Measurements from ENCODE around the gene UTS2R.
A peak's percentile ranks its signal among the peaks of the same experiment; 100 is the strongest.

Gene UTS2R

DNA sequence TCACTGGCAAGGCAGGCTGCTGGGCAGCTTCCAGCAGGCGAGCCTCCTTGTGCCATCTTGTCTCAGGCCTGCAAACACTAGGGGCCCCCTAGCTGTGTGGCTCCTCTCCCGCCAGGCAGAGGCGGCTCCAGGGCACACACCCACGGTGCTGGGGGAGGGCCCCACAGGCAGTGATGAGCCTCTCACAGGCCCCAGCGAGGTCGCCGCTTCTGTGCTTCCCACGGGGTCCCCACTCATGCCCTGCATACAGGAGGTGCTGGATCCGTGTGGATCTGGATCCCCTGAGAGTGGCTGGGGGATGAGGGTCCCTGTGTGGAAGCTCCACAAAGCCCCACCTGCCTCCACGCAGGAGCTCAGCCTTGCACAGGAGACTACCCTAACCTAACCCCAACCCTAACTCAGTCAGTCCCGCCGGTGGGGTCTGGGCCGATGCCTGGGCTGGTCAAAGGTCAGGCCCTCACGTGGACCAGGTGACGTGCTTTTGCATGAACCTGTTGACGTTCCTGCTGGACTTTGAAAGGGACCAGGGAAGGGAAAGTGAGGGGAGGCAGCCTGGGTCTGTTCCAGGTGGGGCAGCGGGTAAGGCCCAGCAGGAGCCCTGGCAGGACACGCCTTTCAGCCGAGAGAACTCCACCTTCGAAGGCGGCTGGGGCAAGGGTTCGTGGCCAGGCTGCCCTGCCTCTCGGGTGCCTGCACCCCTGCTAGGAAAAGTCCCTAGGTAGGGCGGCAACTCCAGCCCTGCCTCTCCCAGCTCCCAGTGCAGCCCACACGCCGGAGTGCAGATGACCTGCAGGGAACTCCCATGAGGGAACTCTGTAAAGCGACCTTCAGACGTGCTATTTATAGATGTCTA lies 43.2 kb upstream of the UTS2R start:
- peaks cover 58 to 67% of the 10 kb centered on the region in 2 donors for H3K4me1 ChIP-seq (ENCODE audit: control insufficient read depth in 1 of 2, insufficient read depth in 2 of 2, low read length in 2 of 2)
- H3K36me3 ChIP-seq (ENCODE audit: control insufficient read depth in 1 of 2, insufficient read depth in 2 of 2, low read length in 2 of 2) = no peaks in the 10 kb centered on the region
- H3K9ac ChIP-seq (ENCODE audit: low read depth in 1 of 2, low read length in 2 of 2) = peak overlapping the region; percentile 54 to 57
- H3K4me3 ChIP-seq (ENCODE audit: low read depth in 1 of 2, low read length in 2 of 2) = peak overlapping the region in 1 of 2 donors; percentile 1
- peaks cover 14 to 19% of the 10 kb centered on the region in 2 donors for H3K27me3 ChIP-seq (ENCODE audit: control insufficient read depth in 1 of 2, insufficient read depth in 2 of 2, low read length in 2 of 2)
- H3K27ac ChIP-seq (ENCODE audit: low read depth, low read length) = peak overlapping the region; percentile 83
- H3K9me3 ChIP-seq (ENCODE audit: control insufficient read depth in 1 of 2, low read length in 2 of 2) = no peaks in the 10 kb centered on the region

DNA sequence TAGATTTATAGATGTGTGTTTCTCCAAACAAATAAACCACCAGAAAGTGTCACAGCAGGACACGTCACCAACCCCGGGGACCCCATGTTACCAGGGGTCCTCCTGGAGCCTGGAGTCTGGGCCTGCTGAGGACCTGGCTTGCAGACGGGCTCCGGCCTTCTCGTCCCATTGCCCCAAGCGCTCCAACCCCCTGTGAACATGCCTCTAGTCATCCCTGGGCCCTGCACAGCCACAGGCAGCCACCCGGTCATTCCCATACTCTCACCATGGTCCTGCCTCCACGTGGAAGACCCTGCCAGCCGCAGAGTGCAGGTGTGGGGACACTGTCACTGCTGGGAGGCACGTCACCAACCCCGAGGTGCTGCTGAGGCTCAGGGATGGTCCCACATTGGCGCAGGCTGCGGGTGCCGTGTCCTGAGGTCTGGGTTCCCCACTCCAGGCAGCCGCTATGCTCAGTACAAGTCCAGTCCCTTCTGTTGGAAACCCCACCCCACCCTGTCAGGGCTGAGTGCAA lies 42.5 kb upstream of the UTS2R start:
- Histone ChIP-seq H3K9me3 (ENCODE audit: control insufficient read depth in 1 of 2, low read length in 2 of 2) (no peaks in the 10 kb centered on the region), H3K27ac (ENCODE audit: low read depth, low read length) (peak overlapping the region; percentile 83), H3K36me3 (ENCODE audit: control insufficient read depth in 1 of 2, insufficient read depth in 2 of 2, low read length in 2 of 2) (no peaks in the 10 kb centered on the region), H3K4me1 (ENCODE audit: control insufficient read depth in 1 of 2, insufficient read depth in 2 of 2, low read length in 2 of 2) (peaks cover 58 to 67% of the 10 kb centered on the region in 2 donors), H3K4me3 (ENCODE audit: low read depth in 1 of 2, low read length in 2 of 2) (no peak overlapping the region), H3K27me3 (ENCODE audit: control insufficient read depth in 1 of 2, insufficient read depth in 2 of 2, low read length in 2 of 2) (peaks cover 14 to 19% of the 10 kb centered on the region in 2 donors), H3K9ac (ENCODE audit: low read depth in 1 of 2, low read length in 2 of 2) (peak overlapping the region; percentile 57 to 58)

DNA sequence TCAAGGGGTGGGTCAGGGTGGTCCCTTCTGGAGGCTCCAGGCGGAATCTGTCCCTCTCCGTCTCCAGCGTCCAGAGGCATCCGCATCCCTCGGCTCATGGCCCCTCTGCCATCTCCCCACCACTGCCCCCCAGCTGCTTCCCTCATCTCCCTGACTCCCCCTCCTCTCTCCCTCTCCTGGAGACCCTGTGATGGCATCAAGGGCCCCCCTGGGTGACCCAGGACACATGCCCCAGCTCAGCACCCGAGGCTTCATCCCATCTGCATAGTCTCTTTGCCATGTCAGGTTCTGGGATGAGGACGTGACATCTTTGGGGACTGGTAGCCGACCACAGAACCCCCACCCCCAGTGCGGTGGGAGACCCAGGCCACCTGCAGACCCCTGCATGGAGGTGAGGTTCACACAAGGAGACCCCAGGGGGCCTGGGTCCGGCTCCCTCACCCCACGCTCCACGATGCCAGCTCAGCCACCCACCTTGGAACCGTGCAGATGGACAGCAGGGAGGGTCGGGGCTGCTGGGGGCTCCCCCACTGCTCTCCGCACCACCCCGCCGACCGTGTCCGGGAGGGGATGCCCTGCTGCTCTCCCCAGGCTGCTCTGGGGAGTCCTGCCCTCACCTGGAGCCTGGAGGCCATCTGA lies 41.8 kb upstream of the UTS2R start:
- H3K27ac ChIP-seq (ENCODE audit: low read depth, low read length) = no peak overlapping the region
- no peaks in the 10 kb centered on the region for H3K9me3 ChIP-seq (ENCODE audit: control insufficient read depth in 1 of 2, low read length in 2 of 2)
- peak overlapping the region; percentile 10 to 43 for H3K4me3 ChIP-seq (ENCODE audit: low read depth in 1 of 2, low read length in 2 of 2)
- H3K27me3 ChIP-seq (ENCODE audit: control insufficient read depth in 1 of 2, insufficient read depth in 2 of 2, low read length in 2 of 2) = peaks cover 14 to 19% of the 10 kb centered on the region in 2 donors
- H3K4me1 ChIP-seq (ENCODE audit: control insufficient read depth in 1 of 2, insufficient read depth in 2 of 2, low read length in 2 of 2) = peaks cover 61 to 72% of the 10 kb centered on the region in 2 donors
- peak overlapping the region; percentile 32 to 57 for H3K9ac ChIP-seq (ENCODE audit: low read depth in 1 of 2, low read length in 2 of 2)
- no peaks in the 10 kb centered on the region for H3K36me3 ChIP-seq (ENCODE audit: control insufficient read depth in 1 of 2, insufficient read depth in 2 of 2, low read length in 2 of 2)

- H3K9me3 ChIP-seq (ENCODE audit: control insufficient read depth in 1 of 2, low read length in 2 of 2) = no peaks in the 10 kb centered on the region
- H3K9ac ChIP-seq (ENCODE audit: low read depth in 1 of 2, low read length in 2 of 2) = peak overlapping the region; percentile 32 to 57
- peak overlapping the region; percentile 10 to 43 for H3K4me3 ChIP-seq (ENCODE audit: low read depth in 1 of 2, low read length in 2 of 2)
- H3K4me1 ChIP-seq (ENCODE audit: control insufficient read depth in 1 of 2, insufficient read depth in 2 of 2, low read length in 2 of 2) = peaks cover 54 to 72% of the 10 kb centered on the region in 2 donors
- no peaks in the 10 kb centered on the region for H3K36me3 ChIP-seq (ENCODE audit: control insufficient read depth in 1 of 2, insufficient read depth in 2 of 2, low read length in 2 of 2)
- peaks cover 14 to 19% of the 10 kb centered on the region in 2 donors for H3K27me3 ChIP-seq (ENCODE audit: control insufficient read depth in 1 of 2, insufficient read depth in 2 of 2, low read length in 2 of 2)
- H3K27ac ChIP-seq (ENCODE audit: low read depth, low read length) = no peak overlapping the region
Measured at GRCh38 chr17:82330322-82331239, 41.0 kb upstream of the UTS2R start.

GRCh38 chr17:82331345-82331939 lies 40.1 kb upstream of the UTS2R start:
- Histone ChIP-seq H3K27ac (ENCODE audit: low read depth, low read length) (no peak overlapping the region), H3K4me1 (ENCODE audit: control insufficient read depth in 1 of 2, insufficient read depth in 2 of 2, low read length in 2 of 2) (peaks cover 52 to 71% of the 10 kb centered on the region in 2 donors), H3K9ac (ENCODE audit: low read depth in 1 of 2, low read length in 2 of 2) (peak overlapping the region; percentile 2 to 57), H3K9me3 (ENCODE audit: control insufficient read depth in 1 of 2, low read length in 2 of 2) (no peaks in the 10 kb centered on the region), H3K27me3 (ENCODE audit: control insufficient read depth in 1 of 2, insufficient read depth in 2 of 2, low read length in 2 of 2) (peaks cover 14 to 19% of the 10 kb centered on the region in 2 donors), H3K4me3 (ENCODE audit: low read depth in 1 of 2, low read length in 2 of 2) (peak overlapping the region; percentile 15 to 79), H3K36me3 (ENCODE audit: control insufficient read depth in 1 of 2, insufficient read depth in 2 of 2, low read length in 2 of 2) (no peaks in the 10 kb centered on the region)

- Histone ChIP-seq H3K27me3 (ENCODE audit: control insufficient read depth in 1 of 2, insufficient read depth in 2 of 2, low read length in 2 of 2) (peaks cover 14 to 19% of the 10 kb centered on the region in 2 donors), H3K27ac (ENCODE audit: low read depth, low read length) (peak overlapping the region; percentile 63), H3K4me3 (ENCODE audit: low read depth in 1 of 2, low read length in 2 of 2) (peak overlapping the region; percentile 79), H3K4me1 (ENCODE audit: control insufficient read depth in 1 of 2, insufficient read depth in 2 of 2, low read length in 2 of 2) (peaks cover 48 to 71% of the 10 kb centered on the region in 2 donors), H3K9ac (ENCODE audit: low read depth in 1 of 2, low read length in 2 of 2) (peak overlapping the region; percentile 69 to 72), H3K9me3 (ENCODE audit: control insufficient read depth in 1 of 2, low read length in 2 of 2) (no peaks in the 10 kb centered on the region), H3K36me3 (ENCODE audit: control insufficient read depth in 1 of 2, insufficient read depth in 2 of 2, low read length in 2 of 2) (no peaks in the 10 kb centered on the region)
Measured at GRCh38 chr17:82332669-82333278, 38.8 kb upstream of the UTS2R start.

DNA sequence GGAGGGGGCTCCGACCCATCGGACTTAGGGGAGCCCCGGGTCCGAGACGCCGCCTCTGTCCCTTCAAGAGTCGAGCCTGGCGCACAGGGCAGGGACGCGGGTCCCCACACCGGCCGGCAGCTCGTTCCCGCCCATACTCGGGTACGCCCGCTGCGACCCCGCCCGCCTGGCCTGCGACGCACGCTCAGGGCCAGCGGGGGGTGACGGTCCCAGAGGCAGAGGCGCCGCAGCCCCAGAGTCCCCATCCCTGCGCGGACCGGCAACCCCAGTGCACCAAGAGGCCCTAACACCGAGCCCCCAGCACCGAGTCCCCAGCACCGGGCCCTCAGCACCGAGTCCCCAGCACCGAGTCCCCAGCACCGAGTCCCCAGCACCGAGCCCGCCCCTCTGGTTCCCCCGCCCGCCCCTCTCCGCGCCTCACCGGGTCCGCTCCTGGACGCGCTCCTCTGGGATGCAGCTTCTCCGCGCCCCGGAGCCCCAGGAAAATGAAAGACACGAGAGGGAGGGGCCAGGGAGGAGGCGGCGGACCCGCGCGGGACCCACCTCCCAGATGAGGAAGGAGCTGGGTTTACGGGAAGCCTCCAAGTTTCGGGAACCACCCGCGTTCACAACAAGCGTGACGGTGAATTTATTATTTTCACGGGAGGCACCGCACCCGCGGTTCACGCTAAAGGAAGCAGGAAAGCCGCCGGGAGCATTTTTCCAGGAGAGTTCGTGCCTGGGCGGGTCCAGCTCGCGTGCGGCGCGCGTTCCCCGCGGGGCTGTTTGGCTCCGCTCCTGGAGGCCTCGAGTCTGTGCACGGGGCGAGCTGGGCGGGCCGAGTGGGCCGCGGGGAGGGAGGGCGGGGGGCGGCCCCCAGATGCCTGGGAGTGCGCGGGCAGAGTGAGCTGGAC lies 38.0 kb upstream of the UTS2R start, which contains the start of gene SECTM1:
SECTM1 (minus strand) TSS at position 488 of the 893 bp plus-strand sequence. CDS start 6,526 bp downstream, outside the sequence.
- Histone ChIP-seq H3K4me1 (ENCODE audit: control insufficient read depth in 1 of 2, insufficient read depth in 2 of 2, low read length in 2 of 2) (peaks cover 43 to 64% of the 10 kb centered on the region in 2 donors), H3K9ac (ENCODE audit: low read depth in 1 of 2, low read length in 2 of 2) (peak within 1 kb of the TSS; percentile 70 to 72), H3K27me3 (ENCODE audit: control insufficient read depth in 1 of 2, insufficient read depth in 2 of 2, low read length in 2 of 2) (peaks cover 14 to 19% of the 10 kb centered on the region in 2 donors), H3K9me3 (ENCODE audit: control insufficient read depth in 1 of 2, low read length in 2 of 2) (no peaks in the 10 kb centered on the region), H3K4me3 (ENCODE audit: low read depth in 1 of 2, low read length in 2 of 2) (peak within 1 kb of the TSS; percentile 79), H3K36me3 (ENCODE audit: control insufficient read depth in 1 of 2, insufficient read depth in 2 of 2, low read length in 2 of 2) (no peaks in the 10 kb centered on the region), H3K27ac (ENCODE audit: low read depth, low read length) (peak within 1 kb of the TSS; percentile 63)

- Histone ChIP-seq H3K27me3 (ENCODE audit: control insufficient read depth in 1 of 2, insufficient read depth in 2 of 2, low read length in 2 of 2) (peaks cover 14 to 19% of the 10 kb centered on the region in 2 donors), H3K9me3 (ENCODE audit: control insufficient read depth in 1 of 2, low read length in 2 of 2) (no peaks in the 10 kb centered on the region), H3K4me1 (ENCODE audit: control insufficient read depth in 1 of 2, insufficient read depth in 2 of 2, low read length in 2 of 2) (peaks cover 43 to 64% of the 10 kb centered on the region in 2 donors), H3K36me3 (ENCODE audit: control insufficient read depth in 1 of 2, insufficient read depth in 2 of 2, low read length in 2 of 2) (no peaks in the 10 kb centered on the region), H3K9ac (ENCODE audit: low read depth in 1 of 2, low read length in 2 of 2) (peak overlapping the region in 1 of 2 donors; percentile 70), H3K4me3 (ENCODE audit: low read depth in 1 of 2, low read length in 2 of 2) (peak overlapping the region; percentile 67 to 79), H3K27ac (ENCODE audit: low read depth, low read length) (no peak overlapping the region)
Measured at GRCh38 chr17:82334204-82334621, 37.4 kb upstream of the UTS2R start.
